Measurements from ENCODE around the gene STAG2. TPM values are rescaled to one million over a fixed set of nuclear protein-coding genes. Genes with fewer than 3 reads are reported as not detected.
"Not testable (repeated sequence)": the region's sequence is repeated elsewhere in the genome, so short reads cannot be mapped to it uniquely, and the experiment has no call there.

Gene STAG2
- polyA plus RNA-seq, 1 donor (not counting 4 experiments of a cell fraction or from before 2014, with no cell fraction given): 42.9 TPM

DNA sequence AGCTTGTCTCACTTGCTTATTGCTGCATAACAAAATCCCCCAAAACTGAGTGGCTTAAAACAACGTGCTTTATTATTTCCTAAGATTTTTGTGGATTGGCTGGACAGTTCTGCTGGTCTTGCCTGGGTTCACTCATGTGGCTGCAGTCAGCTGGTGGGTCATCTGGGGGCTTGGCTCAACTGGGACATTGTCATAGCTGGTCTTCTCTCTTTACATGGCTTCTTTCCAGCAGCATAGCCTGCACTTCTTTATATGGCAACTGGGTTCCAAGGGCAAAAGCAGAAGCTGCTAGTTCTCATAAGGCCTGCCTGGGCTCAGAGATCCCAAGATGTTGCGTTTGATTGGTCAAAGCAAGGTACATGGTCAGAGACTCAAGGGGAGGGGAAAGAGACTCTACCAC, 33.7 kb upstream of the STAG2 start:
- H2AFZ ChIP-seq (ENCODE audit: control insufficient read depth, low read length): no peak overlapping the region
- H3K27ac ChIP-seq (ENCODE audit: control insufficient read depth, insufficient read depth, low read length): no peak overlapping the region
- H3K27me3 ChIP-seq (ENCODE audit: control insufficient read depth, extremely low read depth, insufficient read depth, low read length): no peaks in the 10 kb centered on the region
- no peak for TF ChIP-seq EZH2 (IDR thresholded peaks at IDR 0.05; ENCODE audit: low read length)
- TF ChIP-seq, protein P1, sequence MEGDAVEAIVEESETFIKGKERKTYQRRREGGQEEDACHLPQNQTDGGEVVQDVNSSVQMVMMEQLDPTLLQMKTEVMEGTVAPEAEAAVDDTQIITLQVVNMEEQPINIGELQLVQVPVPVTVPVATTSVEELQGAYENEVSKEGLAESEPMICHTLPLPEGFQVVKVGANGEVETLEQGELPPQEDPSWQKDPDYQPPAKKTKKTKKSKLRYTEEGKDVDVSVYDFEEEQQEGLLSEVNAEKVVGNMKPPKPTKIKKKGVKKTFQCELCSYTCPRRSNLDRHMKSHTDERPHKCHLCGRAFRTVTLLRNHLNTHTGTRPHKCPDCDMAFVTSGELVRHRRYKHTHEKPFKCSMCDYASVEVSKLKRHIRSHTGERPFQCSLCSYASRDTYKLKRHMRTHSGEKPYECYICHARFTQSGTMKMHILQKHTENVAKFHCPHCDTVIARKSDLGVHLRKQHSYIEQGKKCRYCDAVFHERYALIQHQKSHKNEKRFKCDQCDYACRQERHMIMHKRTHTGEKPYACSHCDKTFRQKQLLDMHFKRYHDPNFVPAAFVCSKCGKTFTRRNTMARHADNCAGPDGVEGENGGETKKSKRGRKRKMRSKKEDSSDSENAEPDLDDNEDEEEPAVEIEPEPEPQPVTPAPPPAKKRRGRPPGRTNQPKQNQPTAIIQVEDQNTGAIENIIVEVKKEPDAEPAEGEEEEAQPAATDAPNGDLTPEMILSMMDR (optimal IDR thresholded peaks at IDR 0.05 in 1 of 3, IDR thresholded peaks at IDR 0.05 in 1 of 3, conservative IDR thresholded peaks at IDR 0.05 in 1 of 3; ENCODE audit: extremely low read depth in 1 of 3, insufficient read depth in 2 of 3, low read length in 3 of 3): no peak
- no peak for DNase-seq (ENCODE audit: low read depth, low spot score)
- no peaks in the 10 kb centered on the region for H3K36me3 ChIP-seq (ENCODE audit: control insufficient read depth in 2 of 2, extremely low read depth in 1 of 2, insufficient read depth in 2 of 2, low read length in 2 of 2)
- dilution Hi-C loops (cut with MboI; ENCODE audit: extremely low pct_ligation_motif_present, low sequenced_read_pairs): no loop called here
- no peak overlapping the region for H3K9ac ChIP-seq (ENCODE audit: control insufficient read depth, extremely low read depth, insufficient read depth, low read length)
- no peaks in the 10 kb centered on the region for H3K79me2 ChIP-seq (ENCODE audit: control insufficient read depth, insufficient read depth, low read length)
- no peaks in the 10 kb centered on the region for H4K20me1 ChIP-seq (ENCODE audit: control insufficient read depth, extremely low read depth, insufficient read depth, low read length)
- peaks cover 2% of the 10 kb centered on the region for H3K9me3 ChIP-seq (ENCODE audit: control insufficient read depth, low read depth, low read length)
- no peaks in the 10 kb centered on the region for H3K9me1 ChIP-seq (ENCODE audit: control insufficient read depth, extremely low read depth, insufficient read depth, low read length)
- H3K4me2 ChIP-seq (ENCODE audit: control insufficient read depth, extremely low read depth, insufficient read depth, low read depth, low read length): no peak overlapping the region
- FAIRE-seq: no peak
- H3K4me3 ChIP-seq (ENCODE audit: control insufficient read depth in 2 of 3, extremely low read depth in 1 of 3, insufficient read depth in 2 of 3, low read depth in 1 of 3, low read length in 3 of 3): no peak overlapping the region
- H3K4me1 ChIP-seq (ENCODE audit: control insufficient read depth, extremely low read depth, insufficient read depth, low read length): no peaks in the 10 kb centered on the region

DNA sequence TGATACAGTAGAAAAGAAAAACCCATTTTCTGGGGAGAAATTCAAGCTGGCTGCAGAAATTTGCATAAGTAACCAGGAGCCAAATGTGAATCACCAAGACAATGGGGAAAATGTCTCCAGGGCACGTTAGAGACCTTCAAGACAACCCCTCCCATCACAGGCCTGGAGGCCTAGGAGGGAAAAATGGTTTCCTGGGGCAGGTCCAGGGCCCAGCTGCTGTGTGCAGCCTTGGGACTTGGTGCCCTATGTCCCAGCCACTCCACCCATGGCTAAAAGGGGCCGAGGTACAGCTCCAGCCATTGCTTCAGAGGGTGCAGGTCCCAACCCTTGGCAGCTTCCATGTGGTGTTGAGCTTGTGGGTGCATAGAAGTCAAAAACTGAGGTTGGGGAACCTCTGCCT, 29.5 kb upstream of the STAG2 start:
- H3K27ac ChIP-seq (ENCODE audit: control insufficient read depth, insufficient read depth, low read length); H3K79me2 ChIP-seq (ENCODE audit: control insufficient read depth, insufficient read depth, low read length); H3K4me3 ChIP-seq (ENCODE audit: control insufficient read depth in 2 of 3, extremely low read depth in 1 of 3, insufficient read depth in 2 of 3, low read depth in 1 of 3, low read length in 3 of 3); H3K9me1 ChIP-seq (ENCODE audit: control insufficient read depth, extremely low read depth, insufficient read depth, low read length); H3K4me2 ChIP-seq (ENCODE audit: control insufficient read depth, extremely low read depth, insufficient read depth, low read depth, low read length); H3K9me3 ChIP-seq (ENCODE audit: control insufficient read depth, low read depth, low read length); H2AFZ ChIP-seq (ENCODE audit: control insufficient read depth, low read length); H3K36me3 ChIP-seq (ENCODE audit: control insufficient read depth in 2 of 2, extremely low read depth in 1 of 2, insufficient read depth in 2 of 2, low read length in 2 of 2); H4K20me1 ChIP-seq (ENCODE audit: control insufficient read depth, extremely low read depth, insufficient read depth, low read length); H3K27me3 ChIP-seq (ENCODE audit: control insufficient read depth, extremely low read depth, insufficient read depth, low read length); FAIRE-seq; H3K4me1 ChIP-seq (ENCODE audit: control insufficient read depth, extremely low read depth, insufficient read depth, low read length); H3K9ac ChIP-seq (ENCODE audit: control insufficient read depth, extremely low read depth, insufficient read depth, low read length); dilution Hi-C loops (cut with MboI; ENCODE audit: extremely low pct_ligation_motif_present, low sequenced_read_pairs); DNase-seq (ENCODE audit: low read depth, low spot score): not testable (repeated sequence)

DNA sequence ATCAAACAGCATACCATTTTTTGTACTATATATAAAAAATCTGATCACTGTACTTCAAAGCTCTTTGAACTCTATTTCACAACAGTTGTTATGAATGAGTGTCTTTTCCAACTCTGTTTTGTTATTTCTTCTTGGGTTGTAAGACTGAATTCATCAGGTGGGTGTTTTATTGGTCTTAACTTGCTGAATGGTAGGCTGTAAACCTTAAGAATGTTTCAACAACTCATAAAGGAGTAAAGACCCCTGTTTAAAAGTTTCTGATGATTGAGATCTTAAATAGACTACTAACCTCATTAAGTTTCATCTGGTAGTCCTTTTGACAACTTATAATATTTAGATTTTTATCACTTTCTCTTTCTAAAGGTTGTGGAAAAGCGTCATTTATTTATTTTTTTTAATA, 18.4 kb upstream of the STAG2 start:
- Histone ChIP-seq H3K79me2 (ENCODE audit: control insufficient read depth, insufficient read depth, low read length) (no peaks in the 10 kb centered on the region), H3K4me3 (ENCODE audit: control insufficient read depth in 2 of 3, extremely low read depth in 1 of 3, insufficient read depth in 2 of 3, low read depth in 1 of 3, low read length in 3 of 3) (no peak overlapping the region), H4K20me1 (ENCODE audit: control insufficient read depth, extremely low read depth, insufficient read depth, low read length) (no peaks in the 10 kb centered on the region), H3K9me1 (ENCODE audit: control insufficient read depth, extremely low read depth, insufficient read depth, low read length) (no peaks in the 10 kb centered on the region), H3K9ac (ENCODE audit: control insufficient read depth, extremely low read depth, insufficient read depth, low read length) (no peak overlapping the region), H3K27ac (ENCODE audit: control insufficient read depth, insufficient read depth, low read length) (no peak overlapping the region), H2AFZ (ENCODE audit: control insufficient read depth, low read length) (no peak overlapping the region), H3K4me2 (ENCODE audit: control insufficient read depth, extremely low read depth, insufficient read depth, low read depth, low read length) (no peak overlapping the region), H3K4me1 (ENCODE audit: control insufficient read depth, extremely low read depth, insufficient read depth, low read length) (peaks cover 2% of the 10 kb centered on the region), H3K9me3 (ENCODE audit: control insufficient read depth, low read depth, low read length) (no peaks in the 10 kb centered on the region), H3K36me3 (ENCODE audit: control insufficient read depth in 2 of 2, extremely low read depth in 1 of 2, insufficient read depth in 2 of 2, low read length in 2 of 2) (no peaks in the 10 kb centered on the region), H3K27me3 (ENCODE audit: control insufficient read depth, extremely low read depth, insufficient read depth, low read length) (no peaks in the 10 kb centered on the region)
- FAIRE-seq (no peak), DNase-seq (ENCODE audit: low read depth, low spot score) (no peak)
- dilution Hi-C loops (cut with MboI; ENCODE audit: extremely low pct_ligation_motif_present, low sequenced_read_pairs): no loop called here
- TF ChIP-seq, protein P1 (optimal IDR thresholded peaks at IDR 0.05 in 1 of 3, IDR thresholded peaks at IDR 0.05 in 1 of 3, conservative IDR thresholded peaks at IDR 0.05 in 1 of 3; ENCODE audit: extremely low read depth in 1 of 3, insufficient read depth in 2 of 3, low read length in 3 of 3): no peak
- TF ChIP-seq EZH2 (IDR thresholded peaks at IDR 0.05; ENCODE audit: low read length): no peak

Measured in keratinocyte (primary cell).